Epithelial cell of esophagus (primary cell): ENCODE data around the gene CDKL4.
A peak's percentile ranks its signal among the peaks of the same experiment; 100 is the strongest.
"Not testable (repeated sequence)": the region's sequence is repeated elsewhere in the genome, so short reads cannot be mapped to it uniquely, and the experiment has no call there.

Source experiments
- DNase-seq: peaks from one replicate; pipeline ENCODE4 v3.0.0; 2010; ENCODE audit warnings: low read depth
- H3K4me3 ChIP-seq: 2 replicates; pipeline ENCODE4 v1.5.1; 2011; ENCODE audit warnings: mild to moderate bottlenecking, low read length, control low read depth
- TF ChIP-seq, protein P1 (sequence below): IDR thresholded peaks from 2 replicates; pipeline ENCODE4 v1.5.1; 2011; ENCODE audit warnings: low read depth, mild to moderate bottlenecking, low read length, control low read depth, inconsistent platforms; ENCODE audit not compliant: insufficient read depth; ENCODE audit errors: missing control alignments

The CDKL4 gene

DNA sequence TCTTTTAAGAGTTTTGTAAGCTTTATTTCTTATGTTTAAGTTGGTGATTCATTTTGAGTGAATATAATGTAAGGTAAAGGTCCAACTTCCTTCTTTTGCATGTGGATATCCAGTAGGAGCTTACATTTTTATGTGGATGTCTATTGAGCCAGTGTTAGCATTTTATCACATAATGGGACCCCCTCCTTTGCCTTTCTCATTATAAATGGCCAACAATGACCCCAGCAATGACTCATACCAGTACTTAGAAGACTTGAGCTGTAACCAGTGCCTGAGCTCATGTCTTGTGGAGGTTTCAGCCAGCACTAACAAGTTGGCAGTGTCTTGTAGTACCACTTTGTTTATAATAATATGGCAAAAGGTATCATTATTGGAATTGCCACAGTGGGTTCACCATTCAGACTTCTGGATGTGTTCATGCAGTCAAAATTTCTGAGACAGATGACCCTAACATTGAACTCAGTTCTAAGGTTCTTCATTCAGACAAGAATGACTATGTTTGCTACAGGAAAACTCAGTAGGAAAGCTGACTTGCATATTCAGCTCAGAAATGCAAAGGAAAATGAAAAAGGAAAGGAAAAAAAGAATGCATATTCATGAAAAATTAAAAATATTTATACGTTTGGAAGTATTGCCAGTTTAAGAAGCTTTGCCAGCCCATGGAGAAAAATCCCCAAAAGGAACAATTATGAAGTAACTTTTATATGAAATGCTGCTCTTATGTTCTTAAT lies 41.0 kb downstream of the CDKL4 start:
- DNase-seq = peak; percentile 7
- no peak overlapping the region for H3K4me3 ChIP-seq
- TF ChIP-seq, protein P1, sequence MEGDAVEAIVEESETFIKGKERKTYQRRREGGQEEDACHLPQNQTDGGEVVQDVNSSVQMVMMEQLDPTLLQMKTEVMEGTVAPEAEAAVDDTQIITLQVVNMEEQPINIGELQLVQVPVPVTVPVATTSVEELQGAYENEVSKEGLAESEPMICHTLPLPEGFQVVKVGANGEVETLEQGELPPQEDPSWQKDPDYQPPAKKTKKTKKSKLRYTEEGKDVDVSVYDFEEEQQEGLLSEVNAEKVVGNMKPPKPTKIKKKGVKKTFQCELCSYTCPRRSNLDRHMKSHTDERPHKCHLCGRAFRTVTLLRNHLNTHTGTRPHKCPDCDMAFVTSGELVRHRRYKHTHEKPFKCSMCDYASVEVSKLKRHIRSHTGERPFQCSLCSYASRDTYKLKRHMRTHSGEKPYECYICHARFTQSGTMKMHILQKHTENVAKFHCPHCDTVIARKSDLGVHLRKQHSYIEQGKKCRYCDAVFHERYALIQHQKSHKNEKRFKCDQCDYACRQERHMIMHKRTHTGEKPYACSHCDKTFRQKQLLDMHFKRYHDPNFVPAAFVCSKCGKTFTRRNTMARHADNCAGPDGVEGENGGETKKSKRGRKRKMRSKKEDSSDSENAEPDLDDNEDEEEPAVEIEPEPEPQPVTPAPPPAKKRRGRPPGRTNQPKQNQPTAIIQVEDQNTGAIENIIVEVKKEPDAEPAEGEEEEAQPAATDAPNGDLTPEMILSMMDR = no peak

DNA sequence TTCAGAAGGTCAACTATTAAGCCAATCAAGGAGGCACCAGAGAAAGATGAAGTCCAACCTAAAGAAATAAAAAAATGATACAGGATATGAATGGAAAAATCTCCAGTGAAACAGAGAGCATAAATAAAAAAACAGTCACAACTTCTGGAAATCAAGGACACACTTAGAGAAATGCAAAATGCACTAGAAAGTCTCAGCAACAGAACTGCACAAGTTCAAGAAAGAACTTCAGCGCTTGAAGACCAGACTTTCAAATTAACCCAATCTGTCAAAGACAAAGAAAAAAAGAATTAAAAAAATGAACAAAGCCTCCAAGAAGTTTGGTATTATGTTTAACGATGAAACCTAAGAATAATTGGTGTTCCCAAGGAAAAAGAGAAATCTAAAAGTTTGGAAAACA lies 46.8 kb downstream of the CDKL4 start:
- DNase-seq, H3K4me3 ChIP-seq: not testable (repeated sequence)

DNA sequence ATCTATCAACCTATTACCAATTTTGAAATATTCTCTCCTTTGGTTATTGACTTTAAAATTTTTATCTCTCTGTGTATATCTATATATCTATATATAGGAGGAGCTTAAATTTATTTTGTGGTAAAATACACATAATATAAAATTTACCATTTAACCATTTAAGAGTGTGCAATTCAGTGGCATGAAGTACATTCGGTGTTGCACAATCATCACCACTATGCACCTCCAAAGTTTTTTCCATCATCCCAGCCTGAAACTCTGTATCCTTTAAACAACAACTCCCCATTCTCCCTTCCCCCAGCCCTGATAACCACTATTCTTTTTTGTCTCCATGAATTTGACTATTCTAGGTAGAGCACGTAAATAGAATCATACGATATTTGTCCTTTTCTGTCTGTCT lies 49.1 kb downstream of the CDKL4 start:
- no peak overlapping the region for H3K4me3 ChIP-seq
- DNase-seq = no peak
- TF ChIP-seq, protein P1 = no peak

DNA sequence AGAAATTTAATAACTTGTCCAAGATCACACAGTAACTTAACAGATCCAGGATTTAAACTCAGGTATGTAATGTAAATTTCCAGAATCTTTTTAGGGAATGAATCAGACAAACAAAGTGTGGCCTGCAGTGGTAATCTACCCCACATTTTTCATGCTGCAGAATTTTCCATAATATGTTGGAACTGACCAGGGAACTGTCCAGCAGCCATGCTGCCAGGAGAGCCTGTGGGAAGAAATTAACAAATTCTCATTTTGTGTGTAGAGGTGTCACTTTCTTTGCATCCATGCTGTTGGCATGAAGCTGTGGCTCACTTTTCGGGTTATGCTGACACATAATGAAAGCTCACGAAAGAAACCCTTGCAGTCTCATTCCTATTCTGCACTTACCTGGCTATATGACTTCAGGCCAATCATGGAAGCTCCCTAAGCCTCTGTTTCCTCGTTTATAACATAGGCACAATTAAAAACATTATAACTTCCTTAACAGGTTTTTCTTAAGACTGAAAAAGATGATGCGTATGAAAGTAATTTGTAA lies 54.7 kb downstream of the CDKL4 start:
- H3K4me3 ChIP-seq = no peak overlapping the region
- TF ChIP-seq, protein P1 = no peak
- no peak for DNase-seq

DNA sequence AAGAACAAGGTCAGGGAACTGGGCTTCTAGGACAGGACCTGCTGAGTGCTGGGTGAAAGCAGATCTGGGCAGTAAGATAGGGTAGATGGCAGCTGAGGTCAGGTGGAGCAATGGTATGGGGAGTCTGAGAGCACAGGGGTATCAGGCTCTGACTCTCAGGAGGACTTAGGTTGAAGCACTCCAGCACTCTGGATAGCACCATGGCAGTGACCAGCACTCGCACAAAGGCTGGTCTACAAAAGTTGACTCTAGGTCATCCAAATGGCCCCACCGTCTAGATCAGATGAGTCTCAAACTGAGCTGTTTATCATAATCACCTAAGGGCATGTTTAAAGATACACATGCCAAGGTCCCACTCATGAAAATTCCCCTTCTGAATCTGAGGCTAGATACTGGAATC lies 60.1 kb downstream of the CDKL4 start:
- no peak for DNase-seq
- TF ChIP-seq, protein P1 = no peak
- no peak overlapping the region for H3K4me3 ChIP-seq

DNA sequence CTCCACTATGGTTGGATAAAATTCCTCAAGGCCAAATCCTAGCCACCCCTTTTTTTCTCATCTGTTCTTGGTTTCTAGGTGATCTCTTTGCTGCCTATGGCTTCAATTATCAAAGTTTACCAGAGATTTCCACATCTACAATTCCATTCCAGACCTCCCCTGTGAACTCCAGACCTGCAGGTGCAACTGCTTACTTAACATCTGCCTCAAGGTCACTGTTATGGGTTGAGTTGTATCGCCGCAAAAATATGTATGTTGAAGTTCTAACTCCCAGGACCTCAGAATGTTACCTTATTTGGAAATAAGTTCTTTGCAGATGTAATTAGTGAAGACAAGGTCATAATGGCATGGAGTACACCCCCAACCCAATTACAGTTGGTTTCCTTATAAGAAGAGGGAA lies 62.5 kb downstream of the CDKL4 start:
- TF ChIP-seq, protein P1 = no peak

DNA sequence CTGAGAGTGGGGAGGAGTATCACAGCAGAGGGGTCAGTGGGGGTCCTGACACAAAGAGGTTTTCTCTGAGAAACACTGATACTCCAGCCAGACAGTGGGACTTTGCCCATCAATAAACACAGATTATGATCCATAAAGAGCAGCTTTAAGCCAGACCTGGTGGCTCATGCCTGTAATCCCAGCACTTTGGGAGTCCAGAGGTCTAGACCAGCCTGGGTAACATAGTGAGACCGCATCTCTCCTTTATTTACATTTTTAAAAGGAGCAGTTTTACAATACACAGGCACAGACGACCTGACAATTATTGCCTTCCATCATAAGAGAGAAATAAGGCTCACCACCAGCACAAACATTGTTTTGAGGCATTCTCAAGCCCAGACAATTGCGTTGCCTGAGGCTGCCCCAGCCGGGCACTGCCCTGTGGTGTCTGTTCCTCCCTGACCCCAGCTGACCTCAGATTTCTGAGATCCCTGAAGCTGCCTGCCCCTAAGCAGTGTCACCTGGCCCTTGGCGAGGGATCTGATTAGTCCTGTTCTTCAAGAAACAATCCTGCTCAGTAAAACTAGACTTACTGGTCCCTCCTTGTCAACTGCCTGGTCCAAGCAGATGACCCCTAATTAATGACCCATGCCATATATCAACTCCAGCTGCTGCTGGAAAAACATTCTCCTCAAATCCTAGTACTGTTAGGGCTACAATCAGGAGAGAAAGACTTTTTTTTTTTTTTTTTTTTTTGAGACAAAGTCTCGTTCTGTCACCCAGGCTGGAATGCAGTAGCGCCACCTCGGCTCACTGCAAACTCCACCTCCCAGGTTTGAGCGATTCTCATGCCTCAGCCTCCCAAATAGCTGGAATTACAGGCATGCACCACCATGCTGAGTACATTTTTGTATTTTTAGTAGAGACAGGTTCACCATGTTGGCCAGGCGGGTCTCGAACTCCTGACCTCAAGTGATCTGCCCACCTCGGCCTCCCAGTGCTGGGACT lies 63.5 kb downstream of the CDKL4 start:
- no peak for DNase-seq
- H3K4me3 ChIP-seq = no peak overlapping the region
- TF ChIP-seq, protein P1 = no peak

More for the DNA sequence above, 62.5 kb downstream of the CDKL4 start:
- no peak for DNase-seq
- H3K4me3 ChIP-seq = no peak overlapping the region
